ENCODE data around the gene NEAT1. TPM values are rescaled to one million over a fixed set of nuclear protein-coding genes. Genes with fewer than 3 reads are reported as not detected.
A peak's percentile ranks its signal among the peaks of the same experiment; 100 is the strongest.

The NEAT1 gene
- total and polyA plus RNA-seq, 9 of the 15 experiments (the other 6 are each of a cell fraction or from before 2014, with no cell fraction given) = 20.1 to 389 (median 62.8) TPM

GRCh38 chr11:65454696-65455456 lies 32.3 kb downstream of the NEAT1 start (continued):
- TF ChIP-seq TBL1XR1 (IDR thresholded peaks at IDR 0.05; ENCODE audit: low read length in 2 of 2) (peak; percentile 37 to 60; a peak in 3 of 4 replicates), MEIS2 (IDR thresholded peaks at IDR 0.05; ENCODE audit: partially characterized antibody) (peak; percentile 86), ATF3 (IDR thresholded peaks at IDR 0.05) (no peak), ATF3 (CRISPR knock-in tag; conservative IDR thresholded peaks at IDR 0.05) (no peak), KLF6 (CRISPR knock-in tag; IDR thresholded peaks at IDR 0.05; ENCODE audit: borderline replicate concordance) (no peak), NFE2 (IDR thresholded peaks at IDR 0.05; ENCODE audit: low read depth) (no peak), PTTG1 (tag; IDR thresholded peaks at IDR 0.05; ENCODE audit: low read depth) (no peak), ZBTB34 (CRISPR knock-in tag; IDR thresholded peaks at IDR 0.05) (no peak), SAFB (IDR thresholded peaks at IDR 0.05; ENCODE audit: borderline replicate concordance, low read depth, low read length) (no peak), PRDM10 (IDR thresholded peaks at IDR 0.05; ENCODE audit: partially characterized antibody) (peak; percentile 39), TAL1 (IDR thresholded peaks at IDR 0.05) (no peak), ARID3A (IDR thresholded peaks at IDR 0.05; ENCODE audit: borderline replicate concordance, low read depth, low read length) (no peak), ZNF146 (CRISPR knock-in tag; IDR thresholded peaks at IDR 0.05; ENCODE audit: unreplicated experiment) (no peak), ZBTB33 (CRISPR knock-in tag; IDR thresholded peaks at IDR 0.05) (no peak; the same call in 1 of the 2 replicates), CBFA2T3 (IDR thresholded peaks at IDR 0.05) (no peak; the same call in 1 of the 2 replicates)

Measured in K562 (cell line).